GM23248 (cell line): ENCODE measurements around the gene CFDP1.

Experiments
- EZH2 ChIP-seq: fragments of 200-600 bp; sonication (generic); IDR thresholded peaks from 2 replicates; pipeline ENCODE4 v1.6.1; 2018; ENCODE audit warnings: antibody characterized with exemption, mild to moderate bottlenecking; ENCODE audit not compliant: insufficient read depth, poor library complexity, severe bottlenecking
- EZH2phosphoT487 ChIP-seq: fragments of 200-600 bp; sonication (generic); IDR thresholded peaks from 2 replicates; pipeline ENCODE4 v1.6.1; 2018; ENCODE audit warnings: antibody characterized with exemption, moderate library complexity, mild to moderate bottlenecking, low read depth; ENCODE audit not compliant: insufficient read depth

- no peak for TF ChIP-seq EZH2
- TF ChIP-seq EZH2phosphoT487 = no peak
These were observed 570 bp upstream of the CFDP1 start for GRCh38 chr16:75433732-75434413.
